K562 (cell line): Measurements from ENCODE around the gene PCDHA10. TPM values are rescaled to one million over a fixed set of nuclear protein-coding genes. Genes with fewer than 3 reads are reported as not detected.
A peak's percentile ranks its signal among the peaks of the same experiment; 100 is the strongest.
"Not testable (repeated sequence)": the region's sequence is repeated elsewhere in the genome, so short reads cannot be mapped to it uniquely, and the experiment has no call there.

ENCODE experiments used
- ATAC-seq: fragments of 200-7000 bp; cut with Tn5 transposase; 3 replicates; pipeline ENCODE4 v1.9.1; 2020; ENCODE audit warnings: moderate library complexity
- BruUV-seq: library from RNA; stranded (reverse); fragments of 400-500 nt; replicated peaks from 2 replicates; lab custom pipeline; 2021; lab: Mats Ljungman, UMichigan
- CTCF ChIA-PET: fragments of 300-600 bp; formaldehyde crosslinking; extraction: SDS; loops from one replicate; lab custom pipeline; 2021; ENCODE audit warnings: low intra/inter-chr PET ratio; lab: Yijun Ruan, JAX
- POLR2A ChIA-PET: fragments of 300-600, 350-650 bp; sonication (Branson Sonifier 250); formaldehyde crosslinking; extraction: SDS; loops from one replicate; lab custom pipeline; 2021; ENCODE audit warnings: antibody characterized with exemption, inconsistent platforms; lab: Yijun Ruan, JAX
- DNase-seq, 4 experiments: peaks; one replicate each; pipeline versions ENCODE4 v3.0.0 to v3.0.0-alpha.2; 2011 to 2018; ENCODE audit warnings: low spot score in 3 of 4, mixed read lengths in 3 of 4; ENCODE audit errors: extremely low read depth in 1 of 4
- FAIRE-seq: peaks from 2 replicates; lab custom pipeline; 2011; peaks lifted over from hg19 to GRCh38; lab: Jason Lieb, UNC
- H2AFZ ChIP-seq: 2 replicates; pipeline ENCODE4 v1.6.0; 2011; ENCODE audit warnings: low read depth, low read length, control low read depth, inconsistent platforms
- H3K27ac ChIP-seq: fragments of 200-600 bp; 3 replicates; pipeline ENCODE4 v1.8.0; 2011; ENCODE audit warnings: low read depth, mild to moderate bottlenecking, control low read depth, inconsistent platforms, low read length, moderate library complexity, mixed read lengths; ENCODE audit errors: extremely low read depth
- H3K27me3 ChIP-seq, 2 experiments: fragments of 300-600 bp in 1 of 2; 2 replicates in 1 of 2; 3 replicates in 1 of 2; pipeline versions ENCODE4 v1.6.0 to v1.8.0; 2011; ENCODE audit warnings: inconsistent platforms in 2 of 2, low read length in 2 of 2, mild to moderate bottlenecking in 1 of 2, mixed read lengths in 1 of 2, moderate library complexity in 1 of 2; ENCODE audit not compliant: control insufficient read depth in 2 of 2, insufficient read depth in 2 of 2
- H3K36me3 ChIP-seq: fragments of 300-600 bp; 3 replicates; pipeline ENCODE4 v1.8.0; 2011; ENCODE audit warnings: mild to moderate bottlenecking, low read length, inconsistent platforms; ENCODE audit not compliant: control insufficient read depth, insufficient read depth
- H3K4me1 ChIP-seq, 2 experiments: fragments of 200-600 bp in 1 of 2; replicated peaks in 1 of 2; 2 replicates in 1 of 2; 3 replicates in 1 of 2; pipeline versions ENCODE4 v1.5.1 to v1.8.0; 2011; ENCODE audit warnings: inconsistent platforms in 2 of 2, low read length in 2 of 2, mild to moderate bottlenecking in 1 of 2, mixed read lengths in 1 of 2, moderate library complexity in 1 of 2; ENCODE audit not compliant: control insufficient read depth in 2 of 2, insufficient read depth in 2 of 2
- H3K4me2 ChIP-seq: 2 replicates; pipeline ENCODE4 v1.6.1; 2011; ENCODE audit warnings: low read length, control low read depth, inconsistent platforms, mixed read lengths; ENCODE audit not compliant: insufficient read depth
- H3K4me3 ChIP-seq: fragments of 200-600 bp; sonication (generic), shearing (Covaris generic); 2 replicates; pipeline ENCODE4 v1.5.1; 2016; ENCODE audit warnings: control low read depth, inconsistent platforms
- H3K79me2 ChIP-seq: fragments of 200-600 bp; 3 replicates; pipeline ENCODE4 v1.8.0; 2011; ENCODE audit warnings: low read length, inconsistent platforms; ENCODE audit not compliant: control insufficient read depth, insufficient read depth
- H3K9ac ChIP-seq, 2 experiments: 2 replicates each; pipeline versions ENCODE4 v1.6.0 to v1.6.1; 2011; ENCODE audit warnings: low read depth in 2 of 2, low read length in 2 of 2, control low read depth in 1 of 2, inconsistent platforms in 1 of 2, mild to moderate bottlenecking in 1 of 2, mixed read lengths in 1 of 2; ENCODE audit not compliant: insufficient read depth in 1 of 2
- H3K9me1 ChIP-seq: one replicate; pipeline ENCODE4 v1.6.0; 2011; ENCODE audit warnings: inconsistent platforms, mild to moderate bottlenecking, low read length, moderate library complexity; ENCODE audit not compliant: control insufficient read depth, insufficient read depth
- H3K9me3 ChIP-seq: replicated peaks from 2 replicates; pipeline ENCODE4 v1.5.1; 2011; ENCODE audit warnings: low read depth, low read length, inconsistent platforms; ENCODE audit not compliant: control insufficient read depth, insufficient read depth
- H4K20me1 ChIP-seq: replicated peaks from 2 replicates; pipeline ENCODE4 v1.6.1; 2011; ENCODE audit warnings: low read length, inconsistent platforms, mixed read lengths; ENCODE audit not compliant: control insufficient read depth, insufficient read depth
- CTCF ChIP-seq, 3 experiments: IDR thresholded peaks in 2 of 3; conservative IDR thresholded peaks in 1 of 3; 2 replicates each; pipeline ENCODE4 v1.5.1; 2011 to 2012; ENCODE audit warnings: low read length in 3 of 3, mild to moderate bottlenecking in 3 of 3, control low read depth in 2 of 3, improper control_type of control experiment in 1 of 3, inconsistent platforms in 1 of 3, low read depth in 1 of 3, mixed read lengths in 1 of 3, moderate library complexity in 1 of 3; ENCODE audit not compliant: insufficient read depth in 2 of 3
- TEAD1 ChIP-seq, 2 experiments: fragments of 450-650 bp in 1 of 2; sonication (generic) in 1 of 2; formaldehyde crosslinking; IDR thresholded peaks; 2 replicates each; pipeline versions ENCODE4 v1.4.0 to v1.8.0; 2020 to 2022; ENCODE audit warnings: mild to moderate bottlenecking in 2 of 2, missing genetic modification reagents in 1 of 2
- WGBS: fragments of 100-300 bp; shearing (Covaris generic); methylation state at CpG from one replicate; pipeline ENCODE4 v1.1.6; 2016; ENCODE audit warnings: low coverage, mixed read lengths; ENCODE audit not compliant: insufficient coverage; ENCODE audit errors: missing lambda C conversion rate; 5-methylcytosine and 5-hydroxymethylcytosine counted together
- in situ Hi-C: fragments of 300-500 bp; cut with MboI; formaldehyde crosslinking; loops from 4 replicates; pipeline ENCODE4 v1.15.0; 2018; ENCODE audit warnings: inconsistent platforms, mixed read lengths
- intact Hi-C: fragments of 100-400 bp; cut with micrococcal nuclease; formaldehyde crosslinking; loops from 2 replicates; pipeline ENCODE4 v1.14.2; 2022
- polyA plus RNA-seq, 8 experiments: library from polyadenylated mRNA; depleted of rRNA in 4 of 8; stranded (reverse) in 5 of 8; unstranded in 3 of 8; fragments of >200 nt; fragmentation: Nextera tagmentation in 2 of 8; fragmentation: Illumina TruSeq in 1 of 8; extraction: Ambion mirVana in 2 of 8; extraction: Trizol in 1 of 8; gene quantifications; 2 replicates each; pipeline versions ENCODE4 v1.2.1 to v1.2.3, GENCODE V29; 2011 to 2014; ENCODE audit warnings: inconsistent platforms in 1 of 8, missing spikeins in 1 of 8
- total RNA-seq, 7 experiments: library from RNA; depleted of rRNA in 6 of 7; stranded (reverse); fragments of >200 nt in 6 of 7; fragmentation: Illumina TruSeq in 2 of 7; extraction: Trizol in 2 of 7; gene quantifications; 2 replicates each; pipeline versions ENCODE4 v1.2.1 to v1.2.3, GENCODE V29; 2011 to 2021; ENCODE audit warnings: low replicate concordance in 1 of 7

PCDHA10 gene
- total and polyA plus RNA-seq, 9 of the 15 experiments (the other 6 are each of a cell fraction or from before 2014, with no cell fraction given), result not detected

GRCh38 chr5:140828362-140828737 is 27.3 kb upstream of the PCDHA10 start:
- H3K4me1 ChIP-seq, result peaks cover 0 to 15% of the 10 kb centered on the region in 2 experiments; a peak in 2 of 5 replicates
- H3K27ac ChIP-seq, result no peak overlapping the region
- no TSS peak for BruUV-seq
- no peak for DNase-seq
- POLR2A ChIA-PET, result no interaction called here
- intact Hi-C loops (loop anchor here (5.0 kb wide), 1 partner anchor 214 kb away; no protein-coding TSS in a partner anchor), in situ Hi-C loops (no loop called here)
- no peaks in the 10 kb centered on the region for H3K79me2 ChIP-seq
- ATAC-seq, result no peak
- no peaks in the 10 kb centered on the region for H3K36me3 ChIP-seq
- no peaks in the 10 kb centered on the region for H3K9me3 ChIP-seq
- CTCF ChIA-PET, result no interaction called here
- H3K27me3 ChIP-seq, result no peaks in the 10 kb centered on the region
- H3K9ac ChIP-seq, result no peak overlapping the region
- no peak overlapping the region for H3K4me2 ChIP-seq
- no peak overlapping the region for H2AFZ ChIP-seq
- H4K20me1 ChIP-seq, result no peaks in the 10 kb centered on the region
- WGBS, result 6% methylated on average over 15 of the region's 18 CpGs
- H3K9me1 ChIP-seq, result no peaks in the 10 kb centered on the region
- no peak for FAIRE-seq
- H3K4me3 ChIP-seq, result no peak overlapping the region
- no peak for TF ChIP-seq TEAD1 (CRISPR knock-in tag; IDR thresholded peaks at IDR 0.05)
- peak in 2 of 3 experiments; percentile 5 to 15; a peak in 2 of 6 replicates for TF ChIP-seq CTCF (IDR thresholded peaks at IDR 0.05 in 2 of 3, conservative IDR thresholded peaks at IDR 0.05 in 1 of 3; ENCODE audit: insufficient read depth in 2 of 3, low read depth in 1 of 3, low read length in 3 of 3)

- H3K9me3 ChIP-seq, CTCF ChIA-PET, H3K9me1 ChIP-seq, H3K4me3 ChIP-seq, H3K79me2 ChIP-seq, FAIRE-seq, in situ Hi-C loops, DNase-seq, H3K36me3 ChIP-seq, H3K4me2 ChIP-seq, ATAC-seq, H3K27me3 ChIP-seq, H2AFZ ChIP-seq, BruUV-seq, H3K27ac ChIP-seq, H3K9ac ChIP-seq, H4K20me1 ChIP-seq: not testable (repeated sequence)
- peaks cover 0 to 10% of the 10 kb centered on the region in 2 experiments; a peak in 1 of 5 replicates for H3K4me1 ChIP-seq
- POLR2A ChIA-PET, result interaction anchor here (0.6 kb wide), 1 partner anchor 520 kb away, joined by 3 read pairs; the partner anchor contains the start of gene PCDHGB1
- intact Hi-C loops, result loop anchor here (5.0 kb wide), 1 partner anchor 212 kb away; no protein-coding TSS in a partner anchor
- WGBS, result 31% methylated on average over 81 of the region's 106 CpGs
Measured at GRCh38 chr5:140829511-140830501, 25.9 kb upstream of the PCDHA10 start.
